GM23338 (cell line): ENCODE results near the gene FGD3. TPM values are rescaled to one million over a fixed set of nuclear protein-coding genes. Genes with fewer than 3 reads are reported as not detected.

ENCODE experiments used
- ATAC-seq: fragments of 200-7000 bp; cut with Tn5 transposase; 3 replicates; pipeline ENCODE4 v1.9.1; 2020
- DNase-seq: peaks from one replicate; pipeline ENCODE4 v3.0.0-alpha.2; 2015; ENCODE audit warnings: low spot score
- H2AFZ ChIP-seq: fragments of 200-600 bp; sonication (generic); 2 replicates; pipeline ENCODE4 v1.8.0; 2016; ENCODE audit warnings: antibody characterized with exemption, mild to moderate bottlenecking, moderate library complexity
- H3F3A ChIP-seq: fragments of 200-600 bp; sonication (generic); replicated peaks from 2 replicates; pipeline ENCODE4 v1.8.0; 2017; ENCODE audit warnings: antibody characterized with exemption, mixed run types, low read depth
- H3K27ac ChIP-seq: fragments of 200-600 bp; sonication (generic); 2 replicates; pipeline ENCODE4 v1.6.1; 2016; ENCODE audit warnings: low read depth
- H3K27me3 ChIP-seq: fragments of 200-600 bp; sonication (generic); 2 replicates; pipeline ENCODE4 v1.8.0; 2016; ENCODE audit warnings: mild to moderate bottlenecking, mixed run types, moderate library complexity; ENCODE audit not compliant: insufficient read depth
- H3K36me3 ChIP-seq: fragments of 200-600 bp; sonication (generic); 2 replicates; pipeline ENCODE4 v1.8.0; 2016; ENCODE audit warnings: mild to moderate bottlenecking; ENCODE audit not compliant: insufficient read depth
- H3K4me1 ChIP-seq: fragments of 200-600 bp; sonication (generic); 2 replicates; pipeline ENCODE4 v1.8.0; 2016; ENCODE audit warnings: mild to moderate bottlenecking, moderate library complexity; ENCODE audit not compliant: insufficient read depth
- H3K4me2 ChIP-seq: fragments of 200-600 bp; sonication (generic); 2 replicates; pipeline ENCODE4 v1.7.1; 2017; ENCODE audit warnings: mixed run types
- H3K4me3 ChIP-seq: fragments of 200-600 bp; sonication (generic); 2 replicates; pipeline ENCODE4 v1.6.1; 2016; ENCODE audit warnings: mixed run types
- H3K79me2 ChIP-seq: fragments of 200-600 bp; sonication (generic); replicated peaks from 2 replicates; pipeline ENCODE4 v1.8.0; 2017; ENCODE audit warnings: mild to moderate bottlenecking; ENCODE audit not compliant: insufficient read depth
- H3K9me2 ChIP-seq: fragments of 200-600 bp; sonication (generic); 2 replicates; pipeline ENCODE4 v1.8.0; 2017; ENCODE audit not compliant: insufficient read depth
- H4K20me1 ChIP-seq: fragments of 200-600 bp; sonication (generic); replicated peaks from 2 replicates; pipeline ENCODE4 v1.8.0; 2017; ENCODE audit warnings: mild to moderate bottlenecking; ENCODE audit not compliant: insufficient read depth
- H3K27ac Mint-ChIP-seq: 2 replicates; pipeline ENCODE4 v1.8.0; 2020; ENCODE audit warnings: inconsistent platforms, mild to moderate bottlenecking, moderate library complexity, mixed read lengths
- H3K27me3 Mint-ChIP-seq: 3 replicates; pipeline ENCODE4 v1.8.0; 2022; ENCODE audit warnings: low read depth, mild to moderate bottlenecking, moderate library complexity, mixed read lengths, inconsistent platforms; ENCODE audit not compliant: insufficient read depth, poor library complexity
- H3K36me3 Mint-ChIP-seq: 3 replicates; pipeline ENCODE4 v1.8.0; 2021; ENCODE audit warnings: low read depth, mild to moderate bottlenecking, inconsistent platforms, moderate library complexity, mixed read lengths
- H3K4me1 Mint-ChIP-seq: 3 replicates; pipeline ENCODE4 v1.8.0; 2020; ENCODE audit warnings: mild to moderate bottlenecking, inconsistent platforms, mixed read lengths
- H3K4me3 Mint-ChIP-seq: 3 replicates; pipeline ENCODE4 v1.8.0; 2021; ENCODE audit warnings: moderate library complexity, mild to moderate bottlenecking, inconsistent platforms, mixed read lengths
- H3K9me3 Mint-ChIP-seq: 3 replicates; pipeline ENCODE4 v1.8.0; 2020; ENCODE audit warnings: moderate library complexity, mild to moderate bottlenecking, inconsistent platforms, mixed read lengths
- CREB1 ChIP-seq: fragments of 250-450 bp; sonication (Bioruptor Pico); IDR thresholded peaks from 2 replicates; pipeline ENCODE4 v1.5.0; 2020; ENCODE audit warnings: low read depth, mild to moderate bottlenecking, moderate library complexity
- CTCF ChIP-seq, 2 experiments: fragments of 200-600 bp in 1 of 2; sonication (generic) in 1 of 2; conservative IDR thresholded peaks; 2 replicates each; pipeline versions ENCODE4 v1.5.1 to v1.6.1; 2016 to 2017; ENCODE audit warnings: antibody characterized with exemption in 2 of 2, low read depth in 2 of 2, mild to moderate bottlenecking in 2 of 2, moderate library complexity in 1 of 2
- ETS1 ChIP-seq: IDR thresholded peaks from 2 replicates; pipeline ENCODE4 v1.6.1; 2016; ENCODE audit warnings: antibody characterized with exemption
- EZH2 ChIP-seq: fragments of 200-600 bp; sonication (generic); IDR thresholded peaks from one replicate; pipeline ENCODE4 v1.8.0; 2017; ENCODE audit warnings: antibody characterized with exemption, mild to moderate bottlenecking, low read depth; ENCODE audit not compliant: unreplicated experiment
- EZH2phosphoT487 ChIP-seq: fragments of 200-600 bp; sonication (generic); IDR thresholded peaks from one replicate; pipeline ENCODE4 v1.8.1; 2018; ENCODE audit warnings: antibody characterized with exemption; ENCODE audit not compliant: unreplicated experiment
- JUNB ChIP-seq: IDR thresholded peaks from one replicate; pipeline ENCODE4 v1.6.1; 2016; ENCODE audit warnings: antibody characterized with exemption; ENCODE audit not compliant: unreplicated experiment
- NANOG ChIP-seq: IDR thresholded peaks from 2 replicates; pipeline ENCODE4 v1.6.1; 2016; ENCODE audit warnings: antibody characterized with exemption, borderline replicate concordance
- POLR2AphosphoS5 ChIP-seq: IDR thresholded peaks from 2 replicates; pipeline ENCODE4 v1.6.1; 2016; ENCODE audit warnings: antibody characterized with exemption, low read depth
- REST ChIP-seq: IDR thresholded peaks from one replicate; pipeline ENCODE4 v1.6.1; 2018; ENCODE audit warnings: antibody characterized with exemption; ENCODE audit not compliant: unreplicated experiment
- STAT1 ChIP-seq: IDR thresholded peaks from one replicate; pipeline ENCODE4 v1.6.1; 2016; ENCODE audit warnings: antibody characterized with exemption; ENCODE audit not compliant: unreplicated experiment
- ZNF114 ChIP-seq: fragments of 250-450 bp; sonication (Bioruptor Pico); IDR thresholded peaks from 2 replicates; pipeline ENCODE4 v1.5.0; 2020; ENCODE audit warnings: mild to moderate bottlenecking, moderate library complexity
- ZNF331 ChIP-seq: fragments of 250-450 bp; sonication (Bioruptor Pico); IDR thresholded peaks from 2 replicates; pipeline ENCODE4 v1.5.0; 2020; ENCODE audit warnings: low read depth, mild to moderate bottlenecking, moderate library complexity
- ZNF462 ChIP-seq: fragments of 250-450 bp; sonication (Bioruptor Pico); IDR thresholded peaks from 2 replicates; pipeline ENCODE4 v1.5.0; 2020; ENCODE audit warnings: mild to moderate bottlenecking, moderate library complexity
- polyA plus RNA-seq: library from polyadenylated mRNA; unstranded; fragments of >200 nt; fragmentation: Nextera tagmentation; extraction: Ambion mirVana; gene quantifications from 2 replicates; pipeline ENCODE4 v1.2.1, GENCODE V29; 2016
- total RNA-seq: library from RNA; depleted of rRNA; stranded (reverse); fragments of >200 nt; shearing (Covaris generic); gene quantifications from 2 replicates; pipeline ENCODE4 v1.2.3, GENCODE V29; 2014

FGD3 gene
- total and polyA plus RNA-seq, 2 experiments from 2014 or later = 0.95 to 1.7 TPM

- Histone ChIP-seq H3K79me2 (no peaks in the 10 kb centered on the region), H3K27ac (no peak overlapping the region), H3K4me2 (no peak overlapping the region), H2AFZ (no peak overlapping the region), H3K4me1 (no peaks in the 10 kb centered on the region), H3F3A (no peaks in the 10 kb centered on the region), H4K20me1 (no peaks in the 10 kb centered on the region), H3K36me3 (no peaks in the 10 kb centered on the region; the same call in 1 of the 2 replicates), H3K4me3 (no peak overlapping the region), H3K9me2 (no peaks in the 10 kb centered on the region), H3K27me3 (no peaks in the 10 kb centered on the region)
- peaks cover 6% of the 10 kb centered on the region for H3K27me3 Mint-ChIP-seq
- H3K4me1 Mint-ChIP-seq = no peaks in the 10 kb centered on the region; the same call in 2 of the 3 replicates
- ATAC-seq = no peak
- H3K36me3 Mint-ChIP-seq = no peaks in the 10 kb centered on the region; the same call in 2 of the 3 replicates
- DNase-seq = no peak
- no peak for TF ChIP-seq ZNF331 (CRISPR knock-in tag)
- no peak for TF ChIP-seq EZH2phosphoT487
- no peak for TF ChIP-seq ZNF462 (CRISPR knock-in tag)
- TF ChIP-seq CTCF (conservative IDR thresholded peaks at IDR 0.05; ENCODE audit: low read depth in 2 of 2) = no peak
- TF ChIP-seq JUNB = no peak
- no peak for TF ChIP-seq EZH2
- TF ChIP-seq NANOG = no peak
- no peak for TF ChIP-seq CREB1
- no peak for TF ChIP-seq POLR2AphosphoS5
- TF ChIP-seq ETS1 = no peak
- no peak for TF ChIP-seq REST
- no peak for TF ChIP-seq ZNF114
- no peak for TF ChIP-seq STAT1
- no peaks in the 10 kb centered on the region for H3K9me3 Mint-ChIP-seq
- H3K4me3 Mint-ChIP-seq = no peak overlapping the region
- no peak overlapping the region for H3K27ac Mint-ChIP-seq
Observed at GRCh38 chr9:93077367-93077766, 130.0 kb downstream of the FGD3 start.
